HEK293 (cell line): ENCODE data around the gene DYNLT2.

Source experiments
- CTCF ChIA-PET: fragments of 350-600 bp; formaldehyde crosslinking; extraction: SDS; loops from one replicate; lab custom pipeline; 2021; ENCODE audit warnings: antibody characterized with exemption; lab: Yijun Ruan, JAX
- POLR2A ChIA-PET: fragments of 300-600 bp; formaldehyde crosslinking; extraction: SDS; loops from one replicate; lab custom pipeline; 2020; ENCODE audit warnings: antibody characterized with exemption, inconsistent platforms; lab: Yijun Ruan, JAX
- H3K27ac ChIP-seq: fragments of 200-500 bp; sonication (Bioruptor generic); 2 replicates; pipeline ENCODE4 v1.5.1; 2014; ENCODE audit warnings: low read depth, low read length, control low read depth, inconsistent platforms; ENCODE audit errors: extremely low read depth
- H3K36me3 ChIP-seq, 2 experiments: fragments of 200-500 bp in 1 of 2; sonication (Bioruptor generic) in 1 of 2; 1 replicate in 1 of 2; 2 replicates in 1 of 2; pipeline ENCODE4 v1.5.1; 2014 to 2017; ENCODE audit warnings: inconsistent platforms in 2 of 2, low read length in 2 of 2; ENCODE audit not compliant: control insufficient read depth in 2 of 2, insufficient read depth in 1 of 2
- H3K4me1 ChIP-seq: fragments of 200-500 bp; sonication (Bioruptor generic); 2 replicates; pipeline ENCODE4 v1.5.1; 2014; ENCODE audit warnings: mild to moderate bottlenecking, low read length, inconsistent platforms; ENCODE audit not compliant: control insufficient read depth, insufficient read depth
- H3K4me3 ChIP-seq: 2 replicates; pipeline ENCODE4 v1.5.1; 2011; ENCODE audit warnings: low read depth, mild to moderate bottlenecking, control low read depth, low read length, moderate library complexity
- H3K9me3 ChIP-seq: fragments of 200-500 bp; sonication (Bioruptor generic); 2 replicates; pipeline ENCODE4 v1.5.1; 2014; ENCODE audit warnings: low read depth, low read length, inconsistent platforms; ENCODE audit not compliant: control insufficient read depth, insufficient read depth
- HOXD13 ChIP-seq: sonication (generic); formaldehyde crosslinking; IDR thresholded peaks from 2 replicates; pipeline ENCODE4 v1.8.0; 2022; ENCODE audit warnings: missing genetic modification reagents, borderline replicate concordance
- KLF8 ChIP-seq: fragments of 450-650 bp; formaldehyde crosslinking; IDR thresholded peaks from 2 replicates; pipeline ENCODE4 v1.5.1; 2016; ENCODE audit warnings: missing biosample characterization, missing genetic modification characterization
- SP3 ChIP-seq: fragments of 450-650 bp; formaldehyde crosslinking; IDR thresholded peaks from 2 replicates; pipeline ENCODE4 v1.5.1; 2016; ENCODE audit warnings: missing biosample characterization, missing genetic modification characterization
- ZFP3 ChIP-seq: fragments of 450-650 bp; formaldehyde crosslinking; IDR thresholded peaks from 2 replicates; pipeline ENCODE4 v1.5.1; 2016; ENCODE audit warnings: low read depth, missing biosample characterization, missing genetic modification characterization
- ZIC2 ChIP-seq: fragments of 450-650 bp; formaldehyde crosslinking; IDR thresholded peaks from 2 replicates; pipeline ENCODE4 v1.5.1; 2016; ENCODE audit warnings: missing biosample characterization, missing genetic modification characterization
- ZNF112 ChIP-seq: fragments of 450-650 bp; formaldehyde crosslinking; IDR thresholded peaks from 2 replicates; pipeline ENCODE4 v1.5.0; 2017; ENCODE audit warnings: missing biosample characterization, missing genetic modification characterization
- ZNF140 ChIP-seq: fragments of 450-650 bp; formaldehyde crosslinking; IDR thresholded peaks from 2 replicates; pipeline ENCODE4 v1.5.1; 2016; ENCODE audit warnings: missing biosample characterization, missing genetic modification characterization
- ZNF155 ChIP-seq: fragments of 450-650 bp; formaldehyde crosslinking; IDR thresholded peaks from 2 replicates; pipeline ENCODE4 v1.5.1; 2016; ENCODE audit warnings: missing biosample characterization, missing genetic modification characterization
- ZNF16 ChIP-seq: fragments of 450-650 bp; formaldehyde crosslinking; IDR thresholded peaks from 2 replicates; pipeline ENCODE4 v1.5.1; 2016; ENCODE audit warnings: low read depth, missing biosample characterization, missing genetic modification characterization
- ZNF239 ChIP-seq: fragments of 450-650 bp; formaldehyde crosslinking; IDR thresholded peaks from 2 replicates; pipeline ENCODE4 v1.5.1; 2016; ENCODE audit warnings: missing biosample characterization, missing genetic modification characterization
- ZNF274 ChIP-seq, 2 experiments: fragments of 200-500 bp in 1 of 2; fragments of 450-650 bp in 1 of 2; sonication (Bioruptor generic) in 1 of 2; formaldehyde crosslinking in 1 of 2; IDR thresholded peaks; 2 replicates each; pipeline versions ENCODE4 v1.5.1 to v1.6.1; 2014 to 2016; ENCODE audit warnings: borderline replicate concordance in 1 of 2, inconsistent platforms in 1 of 2, low read length in 1 of 2, missing biosample characterization in 1 of 2, missing genetic modification characterization in 1 of 2
- ZNF354C ChIP-seq: fragments of 450-650 bp; formaldehyde crosslinking; IDR thresholded peaks from 2 replicates; pipeline ENCODE4 v1.5.1; 2016; ENCODE audit warnings: missing biosample characterization, missing genetic modification characterization, low read depth, borderline replicate concordance
- ZNF366 ChIP-seq: fragments of 450-650 bp; formaldehyde crosslinking; conservative IDR thresholded peaks from 2 replicates; pipeline ENCODE4 v1.5.1; 2016; ENCODE audit warnings: missing biosample characterization, missing genetic modification characterization
- ZNF391 ChIP-seq: fragments of 450-650 bp; formaldehyde crosslinking; IDR thresholded peaks from 2 replicates; pipeline ENCODE4 v1.5.1; 2016; ENCODE audit warnings: low read depth, missing biosample characterization, missing genetic modification characterization, borderline replicate concordance
- ZNF521 ChIP-seq: fragments of 450-650 bp; formaldehyde crosslinking; IDR thresholded peaks from 2 replicates; pipeline ENCODE4 v1.5.1; 2017; ENCODE audit warnings: missing biosample characterization, mild to moderate bottlenecking, missing genetic modification characterization
- ZNF558 ChIP-seq: fragments of 450-650 bp; formaldehyde crosslinking; IDR thresholded peaks from 2 replicates; pipeline ENCODE4 v1.5.1; 2016; ENCODE audit warnings: missing biosample characterization, missing genetic modification characterization
- ZNF585B ChIP-seq: fragments of 450-650 bp; formaldehyde crosslinking; IDR thresholded peaks from 2 replicates; pipeline ENCODE4 v1.5.1; 2016; ENCODE audit warnings: missing biosample characterization, missing genetic modification characterization
- ZNF596 ChIP-seq: fragments of 450-650 bp; IDR thresholded peaks from 2 replicates; pipeline ENCODE4 v1.5.0; 2018; ENCODE audit warnings: missing biosample characterization, mild to moderate bottlenecking, missing genetic modification characterization, moderate library complexity
- ZNF621 ChIP-seq: fragments of 450-650 bp; formaldehyde crosslinking; IDR thresholded peaks from 2 replicates; pipeline ENCODE4 v1.5.1; 2017; ENCODE audit warnings: missing biosample characterization, missing genetic modification characterization
- ZNF747 ChIP-seq: fragments of 450-650 bp; formaldehyde crosslinking; IDR thresholded peaks from 2 replicates; pipeline ENCODE4 v1.5.1; 2016; ENCODE audit warnings: missing biosample characterization, missing genetic modification characterization
- ZNF768 ChIP-seq: fragments of 450-650 bp; formaldehyde crosslinking; IDR thresholded peaks from 2 replicates; pipeline ENCODE4 v1.5.1; 2018; ENCODE audit warnings: missing biosample characterization, mild to moderate bottlenecking, missing genetic modification characterization
- ZNF785 ChIP-seq: fragments of 450-650 bp; formaldehyde crosslinking; IDR thresholded peaks from 2 replicates; pipeline ENCODE4 v1.5.1; 2016; ENCODE audit warnings: missing biosample characterization, missing genetic modification characterization
- ZNF791 ChIP-seq: fragments of 450-650 bp; formaldehyde crosslinking; IDR thresholded peaks from 2 replicates; pipeline ENCODE4 v1.5.1; 2016; ENCODE audit warnings: missing biosample characterization, missing genetic modification characterization
- ZNF837 ChIP-seq: fragments of 450-650 bp; formaldehyde crosslinking; IDR thresholded peaks from 2 replicates; pipeline ENCODE4 v1.5.1; 2016; ENCODE audit warnings: missing biosample characterization, missing genetic modification characterization
- ZSCAN30 ChIP-seq: fragments of 450-650 bp; IDR thresholded peaks from 2 replicates; pipeline ENCODE4 v1.5.1; 2018; ENCODE audit warnings: missing biosample characterization, mild to moderate bottlenecking, missing genetic modification characterization, moderate library complexity
- TF ChIP-seq, protein P1 (sequence below): fragments of 450-650 bp; formaldehyde crosslinking; IDR thresholded peaks from 2 replicates; pipeline ENCODE4 v1.5.1; 2016; ENCODE audit warnings: missing biosample characterization, missing genetic modification characterization, borderline replicate concordance
- TF ChIP-seq, protein P2 (sequence below): fragments of 450-650 bp; formaldehyde crosslinking; IDR thresholded peaks from 2 replicates; pipeline ENCODE4 v1.5.1; 2016; ENCODE audit warnings: missing biosample characterization, missing genetic modification characterization
- TF ChIP-seq, protein P3 (sequence below): fragments of 450-650 bp; formaldehyde crosslinking; IDR thresholded peaks from 2 replicates; pipeline ENCODE4 v1.5.1; 2016; ENCODE audit warnings: missing biosample characterization, missing genetic modification characterization, low read depth
- TF ChIP-seq, protein P4 (sequence below): fragments of 450-650 bp; formaldehyde crosslinking; IDR thresholded peaks from 2 replicates; pipeline ENCODE4 v1.5.1; 2017; ENCODE audit warnings: missing biosample characterization, missing genetic modification characterization

DYNLT2 gene

DNA sequence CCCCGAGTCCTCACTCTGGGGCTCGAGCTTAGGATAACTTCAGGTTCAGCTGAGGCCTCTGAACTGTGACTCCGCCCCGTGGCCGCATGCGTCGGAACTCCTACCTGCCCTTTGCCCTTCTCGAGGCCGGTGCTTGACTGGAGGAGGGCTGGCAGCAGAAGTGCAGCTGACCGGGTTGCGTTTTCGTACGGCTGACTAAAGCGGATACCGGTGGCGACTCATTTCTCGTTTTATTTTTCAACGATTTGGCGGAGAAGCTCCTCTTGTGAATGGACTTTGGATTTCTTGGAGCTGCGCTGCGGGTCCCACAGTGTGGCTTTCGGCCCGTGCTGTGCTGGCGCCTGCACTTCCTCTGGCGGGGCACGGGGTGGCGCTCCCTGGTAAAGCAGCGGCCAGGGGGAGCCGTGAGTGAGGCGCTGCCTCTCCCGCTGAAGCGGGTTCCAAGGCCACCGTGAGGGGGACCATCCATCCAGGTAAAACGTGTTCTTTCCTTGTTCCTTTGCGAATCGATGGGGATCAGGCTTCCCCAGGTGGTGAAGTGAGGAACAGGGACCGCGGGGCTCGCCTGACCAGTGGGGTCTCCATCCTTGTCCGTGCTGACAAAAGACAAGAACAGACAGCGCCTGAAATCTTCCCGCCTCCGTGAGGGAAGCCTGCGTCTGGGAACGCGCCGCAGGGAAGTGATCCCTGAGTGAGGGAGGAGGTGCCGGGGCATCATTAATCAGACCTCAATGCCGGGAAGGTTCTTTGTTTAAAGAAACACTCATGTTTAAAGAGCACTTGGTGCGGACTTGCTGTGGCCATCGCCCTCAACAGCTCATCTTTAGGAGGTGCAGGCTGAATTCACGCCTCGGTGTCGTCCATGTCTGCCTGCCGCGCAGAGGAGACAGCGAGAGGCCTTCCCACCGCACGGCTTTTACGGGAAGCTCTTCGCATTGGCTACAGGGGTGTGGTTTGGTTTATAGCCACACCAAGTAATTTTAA lies 38.9 kb upstream of the DYNLT2 start:
- H3K9me3 ChIP-seq: no peaks in the 10 kb centered on the region
- H3K4me3 ChIP-seq: peak overlapping the region; percentile 43
- ChIA-PET CTCF (interaction anchor here (0.5 to 4.5 kb wide), 47 partner anchors 9 to 1865 kb away, joined by 3 to 65 read pairs (median 3); no protein-coding TSS in a partner anchor), POLR2A (interaction anchor here (0.6 to 2.0 kb wide), 7 partner anchors 11 to 762 kb away, joined by 3 to 7 read pairs (median 3); partner anchors contain the start of genes C6orf120, DYNLT2, ERMARD and WDR27)
- H3K36me3 ChIP-seq: peaks cover 0 to 2% of the 10 kb centered on the region in 2 experiments; a peak in 1 of 3 replicates
- H3K27ac ChIP-seq: no peak overlapping the region; the same call in 1 of the 2 replicates
- H3K4me1 ChIP-seq: 0 out of 2 replicates have a peak, but pooled peaks cover 5% of the 10 kb centered on the region
- TF ChIP-seq ZNF16 (tag by site-specific recombination) (no peak), ZNF391 (tag by site-specific recombination) (no peak), ZNF354C (tag by site-specific recombination) (no peak), ZNF521 (tag by site-specific recombination) (no peak), ZNF274 (IDR thresholded peaks at IDR 0.05; ENCODE audit: low read length) (no peak), ZNF274 (tag by site-specific recombination; IDR thresholded peaks at IDR 0.05; ENCODE audit: borderline replicate concordance) (no peak), ZNF558 (no peak), ZFP3 (tag by site-specific recombination) (no peak), ZNF791 (tag by site-specific recombination) (no peak), ZIC2 (tag by site-specific recombination) (peak; percentile 69), ZNF585B (no peak), SP3 (tag by site-specific recombination) (no peak), HOXD13 (CRISPR knock-in tag) (no peak), ZNF768 (no peak), ZNF155 (tag by site-specific recombination) (no peak), ZNF112 (tag by site-specific recombination) (no peak), ZNF785 (no peak), ZSCAN30 (tag by site-specific recombination) (peak; percentile 79), ZNF140 (tag by site-specific recombination) (no peak), ZNF621 (tag by site-specific recombination) (no peak), ZNF366 (peak; percentile 69), ZNF747 (tag by site-specific recombination) (no peak), ZNF837 (tag by site-specific recombination) (no peak), ZNF596 (tag by site-specific recombination) (no peak), ZNF239 (tag by site-specific recombination) (no peak), KLF8 (tag by site-specific recombination) (no peak)
- TF ChIP-seq, protein P1, sequence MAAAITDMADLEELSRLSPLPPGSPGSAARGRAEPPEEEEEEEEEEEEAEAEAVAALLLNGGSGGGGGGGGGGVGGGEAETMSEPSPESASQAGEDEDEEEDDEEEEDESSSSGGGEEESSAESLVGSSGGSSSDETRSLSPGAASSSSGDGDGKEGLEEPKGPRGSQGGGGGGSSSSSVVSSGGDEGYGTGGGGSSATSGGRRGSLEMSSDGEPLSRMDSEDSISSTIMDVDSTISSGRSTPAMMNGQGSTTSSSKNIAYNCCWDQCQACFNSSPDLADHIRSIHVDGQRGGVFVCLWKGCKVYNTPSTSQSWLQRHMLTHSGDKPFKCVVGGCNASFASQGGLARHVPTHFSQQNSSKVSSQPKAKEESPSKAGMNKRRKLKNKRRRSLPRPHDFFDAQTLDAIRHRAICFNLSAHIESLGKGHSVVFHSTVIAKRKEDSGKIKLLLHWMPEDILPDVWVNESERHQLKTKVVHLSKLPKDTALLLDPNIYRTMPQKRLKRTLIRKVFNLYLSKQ (tag by site-specific recombination): no peak
- TF ChIP-seq, protein P2, sequence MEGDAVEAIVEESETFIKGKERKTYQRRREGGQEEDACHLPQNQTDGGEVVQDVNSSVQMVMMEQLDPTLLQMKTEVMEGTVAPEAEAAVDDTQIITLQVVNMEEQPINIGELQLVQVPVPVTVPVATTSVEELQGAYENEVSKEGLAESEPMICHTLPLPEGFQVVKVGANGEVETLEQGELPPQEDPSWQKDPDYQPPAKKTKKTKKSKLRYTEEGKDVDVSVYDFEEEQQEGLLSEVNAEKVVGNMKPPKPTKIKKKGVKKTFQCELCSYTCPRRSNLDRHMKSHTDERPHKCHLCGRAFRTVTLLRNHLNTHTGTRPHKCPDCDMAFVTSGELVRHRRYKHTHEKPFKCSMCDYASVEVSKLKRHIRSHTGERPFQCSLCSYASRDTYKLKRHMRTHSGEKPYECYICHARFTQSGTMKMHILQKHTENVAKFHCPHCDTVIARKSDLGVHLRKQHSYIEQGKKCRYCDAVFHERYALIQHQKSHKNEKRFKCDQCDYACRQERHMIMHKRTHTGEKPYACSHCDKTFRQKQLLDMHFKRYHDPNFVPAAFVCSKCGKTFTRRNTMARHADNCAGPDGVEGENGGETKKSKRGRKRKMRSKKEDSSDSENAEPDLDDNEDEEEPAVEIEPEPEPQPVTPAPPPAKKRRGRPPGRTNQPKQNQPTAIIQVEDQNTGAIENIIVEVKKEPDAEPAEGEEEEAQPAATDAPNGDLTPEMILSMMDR: peak; percentile 98
- TF ChIP-seq, protein P3, sequence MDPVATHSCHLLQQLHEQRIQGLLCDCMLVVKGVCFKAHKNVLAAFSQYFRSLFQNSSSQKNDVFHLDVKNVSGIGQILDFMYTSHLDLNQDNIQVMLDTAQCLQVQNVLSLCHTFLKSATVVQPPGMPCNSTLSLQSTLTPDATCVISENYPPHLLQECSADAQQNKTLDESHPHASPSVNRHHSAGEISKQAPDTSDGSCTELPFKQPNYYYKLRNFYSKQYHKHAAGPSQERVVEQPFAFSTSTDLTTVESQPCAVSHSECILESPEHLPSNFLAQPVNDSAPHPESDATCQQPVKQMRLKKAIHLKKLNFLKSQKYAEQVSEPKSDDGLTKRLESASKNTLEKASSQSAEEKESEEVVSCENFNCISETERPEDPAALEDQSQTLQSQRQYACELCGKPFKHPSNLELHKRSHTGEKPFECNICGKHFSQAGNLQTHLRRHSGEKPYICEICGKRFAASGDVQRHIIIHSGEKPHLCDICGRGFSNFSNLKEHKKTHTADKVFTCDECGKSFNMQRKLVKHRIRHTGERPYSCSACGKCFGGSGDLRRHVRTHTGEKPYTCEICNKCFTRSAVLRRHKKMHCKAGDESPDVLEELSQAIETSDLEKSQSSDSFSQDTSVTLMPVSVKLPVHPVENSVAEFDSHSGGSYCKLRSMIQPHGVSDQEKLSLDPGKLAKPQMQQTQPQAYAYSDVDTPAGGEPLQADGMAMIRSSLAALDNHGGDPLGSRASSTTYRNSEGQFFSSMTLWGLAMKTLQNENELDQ: no peak
- TF ChIP-seq, protein P4, sequence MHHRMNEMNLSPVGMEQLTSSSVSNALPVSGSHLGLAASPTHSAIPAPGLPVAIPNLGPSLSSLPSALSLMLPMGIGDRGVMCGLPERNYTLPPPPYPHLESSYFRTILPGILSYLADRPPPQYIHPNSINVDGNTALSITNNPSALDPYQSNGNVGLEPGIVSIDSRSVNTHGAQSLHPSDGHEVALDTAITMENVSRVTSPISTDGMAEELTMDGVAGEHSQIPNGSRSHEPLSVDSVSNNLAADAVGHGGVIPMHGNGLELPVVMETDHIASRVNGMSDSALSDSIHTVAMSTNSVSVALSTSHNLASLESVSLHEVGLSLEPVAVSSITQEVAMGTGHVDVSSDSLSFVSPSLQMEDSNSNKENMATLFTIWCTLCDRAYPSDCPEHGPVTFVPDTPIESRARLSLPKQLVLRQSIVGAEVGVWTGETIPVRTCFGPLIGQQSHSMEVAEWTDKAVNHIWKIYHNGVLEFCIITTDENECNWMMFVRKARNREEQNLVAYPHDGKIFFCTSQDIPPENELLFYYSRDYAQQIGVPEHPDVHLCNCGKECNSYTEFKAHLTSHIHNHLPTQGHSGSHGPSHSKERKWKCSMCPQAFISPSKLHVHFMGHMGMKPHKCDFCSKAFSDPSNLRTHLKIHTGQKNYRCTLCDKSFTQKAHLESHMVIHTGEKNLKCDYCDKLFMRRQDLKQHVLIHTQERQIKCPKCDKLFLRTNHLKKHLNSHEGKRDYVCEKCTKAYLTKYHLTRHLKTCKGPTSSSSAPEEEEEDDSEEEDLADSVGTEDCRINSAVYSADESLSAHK: 0 out of 2 replicates have a peak, but pooled peaks have one; percentile 8
